ENCODE data around the gene SMCR8. TPM values are rescaled to one million over a fixed set of nuclear protein-coding genes. Genes with fewer than 3 reads are reported as not detected.

The SMCR8 gene
- total and polyA plus RNA-seq, 2 of the 13 experiments (the other 11 are each of a cell fraction or from before 2014, with no cell fraction given), result 7.6 to 11.8 TPM

DNA sequence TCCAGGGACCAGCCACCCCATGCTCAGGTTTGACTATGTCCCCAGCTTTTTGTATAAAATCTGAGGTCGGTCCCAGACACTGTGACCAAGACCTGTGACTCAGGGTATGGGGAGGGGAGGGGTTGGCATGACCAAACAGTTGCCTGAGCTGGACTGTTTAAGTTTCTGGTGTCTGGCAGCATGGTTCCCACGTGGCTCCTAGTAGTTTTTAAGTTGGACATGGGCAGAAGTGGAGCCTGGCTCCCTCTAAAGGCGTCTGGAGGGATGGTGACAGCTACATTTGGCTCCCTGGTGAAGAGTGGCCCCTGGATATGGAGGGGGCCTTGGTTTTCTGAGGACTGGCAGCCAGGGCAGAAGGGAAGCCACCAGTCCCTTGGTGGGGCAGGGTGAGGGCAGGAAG lies 7.9 kb downstream of the SMCR8 start:
- FAIRE-seq (no peak), ATAC-seq (peak; percentile 25), DNase-seq (ENCODE audit: low spot score) (no peak)
- no peaks in the 10 kb centered on the region for H3K27me3 ChIP-seq (ENCODE audit: control insufficient read depth in 1 of 2, insufficient read depth in 2 of 2, low read length in 2 of 2)
- H3K4me3 ChIP-seq (replicated peaks in 1 of 3; ENCODE audit: insufficient read depth in 1 of 3, low read depth in 2 of 3, low read length in 3 of 3), result no peak overlapping the region
- H3K9ac ChIP-seq (ENCODE audit: insufficient read depth, low read depth, low read length), result no peak overlapping the region
- TF ChIP-seq PRDM10 (CRISPR knock-in tag; IDR thresholded peaks at IDR 0.05; ENCODE audit: low read depth) (no peak), UBTF (CRISPR knock-in tag; IDR thresholded peaks at IDR 0.05) (no peak), HOXA7 (CRISPR knock-in tag; IDR thresholded peaks at IDR 0.05) (no peak), SMAD3 (CRISPR knock-in tag; IDR thresholded peaks at IDR 0.05) (no peak), HIVEP1 (CRISPR knock-in tag; IDR thresholded peaks at IDR 0.05) (no peak), YEATS2 (CRISPR knock-in tag; IDR thresholded peaks at IDR 0.05; ENCODE audit: borderline replicate concordance) (no peak), GPN1 (CRISPR knock-in tag; IDR thresholded peaks at IDR 0.05; ENCODE audit: borderline replicate concordance) (no peak), ZBED4 (CRISPR knock-in tag; IDR thresholded peaks at IDR 0.05; ENCODE audit: borderline replicate concordance) (no peak)
- TF ChIP-seq, protein P1, sequence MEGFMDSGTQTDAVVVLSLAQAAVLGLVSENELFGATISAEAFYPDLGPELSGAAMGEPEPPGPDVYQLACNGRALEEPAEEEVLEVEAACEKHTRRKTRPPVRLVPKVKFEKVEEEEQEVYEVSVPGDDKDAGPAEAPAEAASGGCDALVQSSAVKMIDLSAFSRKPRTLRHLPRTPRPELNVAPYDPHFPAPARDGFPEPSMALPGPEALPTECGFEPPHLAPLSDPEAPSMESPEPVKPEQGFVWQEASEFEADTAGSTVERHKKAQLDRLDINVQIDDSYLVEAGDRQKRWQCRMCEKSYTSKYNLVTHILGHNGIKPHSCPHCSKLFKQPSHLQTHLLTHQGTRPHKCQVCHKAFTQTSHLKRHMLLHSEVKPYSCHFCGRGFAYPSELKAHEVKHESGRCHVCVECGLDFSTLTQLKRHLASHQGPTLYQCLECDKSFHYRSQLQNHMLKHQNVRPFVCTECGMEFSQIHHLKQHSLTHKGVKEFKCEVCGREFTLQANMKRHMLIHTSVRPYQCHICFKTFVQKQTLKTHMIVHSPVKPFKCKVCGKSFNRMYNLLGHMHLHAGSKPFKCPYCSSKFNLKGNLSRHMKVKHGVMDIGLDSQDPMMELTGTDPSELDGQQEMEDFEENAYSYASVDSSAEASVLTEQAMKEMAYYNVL (CRISPR knock-in tag; IDR thresholded peaks at IDR 0.05; ENCODE audit: borderline replicate concordance), result no peak
- H3K27ac ChIP-seq (ENCODE audit: extremely low read length, insufficient read depth, low read length), result no peak overlapping the region
- ChIA-PET CTCF (ENCODE audit: low intra/inter-chr PET ratio, low total read pairs) (no interaction called here), POLR2A (no interaction called here)
- in situ Hi-C loops (cut with HindIII; ENCODE audit: extremely low pct_ligation_motif_present, low pct_unique_long_range_greater_than_20kb) (no loop called here), intact Hi-C loops (cut with micrococcal nuclease; ENCODE audit: unreplicated experiment) (no loop called here)
- BruUV-seq (replicated peaks), result no TSS peak
- H3K4me2 ChIP-seq (ENCODE audit: low read depth, low read length), result no peak overlapping the region
- peaks cover 16% of the 10 kb centered on the region for H4K20me1 ChIP-seq (ENCODE audit: insufficient read depth, low read length)
- H3K36me3 ChIP-seq (replicated peaks in 1 of 2; ENCODE audit: control insufficient read depth in 1 of 2, insufficient read depth in 2 of 2, low read length in 2 of 2), result peaks cover 26 to 48% of the 10 kb centered on the region in 2 experiments
- WGBS (ENCODE audit: low lambda C conversion rate), result 75% methylated on average over 2 of the region's 3 CpGs
- H3K79me2 ChIP-seq (ENCODE audit: insufficient read depth, low read length), result peaks cover 26% of the 10 kb centered on the region
- no peaks in the 10 kb centered on the region for H3K9me3 ChIP-seq (ENCODE audit: low read length)
- H2AFZ ChIP-seq (ENCODE audit: low read length), result no peak overlapping the region
- peaks cover 31% of the 10 kb centered on the region for H3K4me1 ChIP-seq (ENCODE audit: insufficient read depth, low read length)
